NCI-H1694 (cell line): ENCODE results near the gene TMEM255A.
"Not testable (repeated sequence)": the region's sequence is repeated elsewhere in the genome, so short reads cannot be mapped to it uniquely, and the experiment has no call there.

Source experiments
- DNase-seq: peaks from one replicate; lab custom pipeline; 2025; lab: John Stamatoyannopoulos, UW

TMEM255A gene

DNA sequence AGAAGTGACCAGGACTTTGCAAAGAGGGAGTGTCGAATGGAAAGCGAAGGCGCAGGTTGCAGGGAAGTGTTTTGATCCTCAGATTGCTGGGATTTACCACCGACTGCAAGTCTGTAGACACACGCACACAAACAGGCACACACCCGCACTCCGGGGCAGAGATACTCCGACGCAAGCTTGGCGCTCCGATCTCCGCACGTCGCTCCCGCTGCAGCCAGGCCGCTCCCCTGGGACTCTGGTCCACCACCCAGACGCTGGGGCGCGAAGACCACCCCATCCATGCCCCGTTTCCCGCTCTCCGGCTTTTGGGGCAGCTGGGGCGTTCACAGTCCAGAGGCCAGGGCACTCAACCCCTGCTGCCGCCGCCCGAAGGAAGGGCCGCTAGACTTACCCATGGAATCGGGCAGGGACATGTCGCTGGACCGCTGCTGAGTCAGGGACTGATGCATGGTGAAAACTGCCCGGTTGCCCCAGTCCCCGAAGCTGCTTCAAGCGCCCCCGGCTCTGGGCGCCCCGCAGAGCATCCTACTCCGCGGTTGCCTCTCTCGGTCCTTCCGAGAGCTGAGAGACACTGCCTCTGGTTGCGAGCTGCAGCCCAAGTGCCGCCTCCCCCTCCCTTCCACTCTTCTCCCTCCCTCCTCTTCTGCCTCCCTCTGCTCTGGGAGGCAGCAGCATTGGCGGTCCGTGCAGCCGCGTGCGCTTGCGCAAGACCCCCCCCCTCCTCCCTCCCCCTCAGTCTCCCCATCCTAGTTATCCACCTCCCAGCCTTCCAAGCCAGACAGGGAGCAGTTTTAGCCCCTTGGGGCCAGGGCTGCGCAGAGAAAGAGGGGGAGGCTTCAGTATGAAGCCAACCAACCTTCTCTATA, at the start of gene TMEM255A:
Gene TMEM255A, minus strand, starts transcription at position 601 of the 866 bp plus-strand sequence. Its CDS starts 152 bp downstream, at position 449.
- no peak for DNase-seq

DNA sequence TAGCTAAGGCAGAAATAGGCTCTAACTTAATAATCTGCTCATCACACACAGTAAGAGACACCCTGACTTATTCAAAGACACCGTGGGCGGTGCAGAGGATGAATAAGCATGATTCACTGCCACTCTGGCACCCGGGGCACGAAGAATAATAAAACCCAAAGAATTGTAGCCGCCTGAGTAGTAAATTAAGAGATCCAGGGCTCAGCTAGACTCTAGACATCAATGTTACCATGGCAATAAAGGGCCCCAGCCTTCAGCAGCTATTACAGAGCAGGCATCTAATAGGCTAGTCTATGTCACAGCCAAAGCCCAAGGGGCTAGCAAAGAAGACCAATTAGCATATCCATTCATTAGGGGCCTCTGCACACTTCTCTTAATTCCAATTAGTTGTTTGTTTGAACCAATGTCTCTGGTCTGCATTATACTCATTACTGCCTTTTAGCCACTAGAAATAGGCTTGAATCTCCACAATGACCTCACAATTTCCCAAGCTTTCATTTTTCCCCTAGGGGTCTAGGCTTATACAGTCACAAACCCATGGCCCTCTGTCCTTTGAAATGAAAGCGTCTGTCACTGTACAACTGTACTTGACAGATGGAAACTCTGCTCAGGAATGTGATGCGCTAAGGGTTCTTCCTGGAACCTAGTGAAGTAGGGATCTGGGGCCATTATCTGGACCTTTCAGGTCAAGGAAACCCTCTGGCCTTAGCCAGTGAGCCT, 47.6 kb upstream of the TMEM255A start:
- DNase-seq: no peak

DNA sequence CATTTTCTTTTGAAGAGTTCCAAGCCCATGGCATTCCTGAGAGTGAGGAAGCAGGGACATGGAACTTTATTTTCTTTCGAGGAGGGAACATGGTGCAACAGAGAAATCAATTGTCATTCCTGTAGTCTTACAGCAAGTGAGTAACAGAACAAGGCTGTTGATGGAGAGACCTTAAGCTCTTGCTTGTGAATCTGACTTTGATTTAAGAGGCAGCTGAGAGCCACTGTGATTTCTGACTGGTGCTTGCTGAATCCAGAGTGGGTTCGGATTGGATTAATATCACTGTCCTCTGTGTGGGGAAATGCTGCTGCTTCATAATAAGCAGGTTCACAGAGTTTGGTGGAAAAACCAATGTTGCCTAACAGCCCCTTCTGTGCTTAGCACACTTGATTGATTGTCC, 45.9 kb upstream of the TMEM255A start:
- no peak for DNase-seq

DNA sequence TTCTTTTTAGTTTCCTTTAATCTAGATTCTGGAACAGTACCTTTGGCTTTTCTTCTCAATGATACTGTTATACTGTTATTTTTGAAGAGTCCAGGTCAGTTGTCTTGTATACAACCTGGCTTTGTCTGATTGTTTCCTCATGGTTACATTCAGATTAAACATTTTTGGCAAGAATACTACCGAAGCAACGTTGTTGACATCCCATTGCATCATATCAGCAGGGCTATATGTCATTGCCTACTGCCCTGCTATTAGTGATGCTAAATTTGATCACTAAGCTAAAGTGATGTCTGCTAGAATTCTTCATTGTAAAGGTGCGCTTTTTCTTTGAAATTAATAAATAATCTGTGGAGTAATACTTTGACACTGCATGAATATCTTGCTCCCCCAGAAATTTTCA, 44.8 kb upstream of the TMEM255A start:
- no peak for DNase-seq

DNA sequence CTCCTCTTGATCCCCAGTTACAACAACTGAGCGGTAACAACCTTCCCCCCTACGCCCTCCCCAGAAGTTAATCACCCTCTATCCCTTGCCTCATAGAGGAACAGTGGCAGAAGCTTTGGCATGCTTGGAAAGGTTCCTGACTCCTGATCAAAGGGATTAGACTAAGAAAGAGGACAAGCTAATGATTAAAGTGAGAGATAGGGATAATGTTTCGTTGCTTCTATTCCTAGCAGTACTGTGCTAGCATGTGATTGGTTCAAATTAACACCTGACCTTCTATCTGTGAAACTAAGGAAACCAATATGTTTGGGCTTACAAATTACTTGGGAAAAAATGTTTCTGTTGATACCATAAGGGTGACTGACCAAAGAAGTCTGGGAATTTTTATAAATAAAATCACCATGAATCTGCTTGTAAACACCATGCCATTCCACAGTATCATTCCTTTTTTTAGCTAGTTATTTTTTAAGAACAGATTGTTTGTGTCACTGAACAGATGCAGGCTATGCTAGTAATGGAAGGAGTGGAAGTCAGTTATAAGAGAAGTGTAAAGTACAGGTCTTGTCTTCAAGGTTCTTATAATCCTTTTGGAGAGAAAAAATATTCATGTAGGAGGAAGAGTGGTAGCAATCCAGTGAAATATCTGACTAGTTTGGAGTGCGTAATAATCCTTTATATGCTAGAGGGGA, 39.3 kb upstream of the TMEM255A start:
- no peak for DNase-seq

DNA sequence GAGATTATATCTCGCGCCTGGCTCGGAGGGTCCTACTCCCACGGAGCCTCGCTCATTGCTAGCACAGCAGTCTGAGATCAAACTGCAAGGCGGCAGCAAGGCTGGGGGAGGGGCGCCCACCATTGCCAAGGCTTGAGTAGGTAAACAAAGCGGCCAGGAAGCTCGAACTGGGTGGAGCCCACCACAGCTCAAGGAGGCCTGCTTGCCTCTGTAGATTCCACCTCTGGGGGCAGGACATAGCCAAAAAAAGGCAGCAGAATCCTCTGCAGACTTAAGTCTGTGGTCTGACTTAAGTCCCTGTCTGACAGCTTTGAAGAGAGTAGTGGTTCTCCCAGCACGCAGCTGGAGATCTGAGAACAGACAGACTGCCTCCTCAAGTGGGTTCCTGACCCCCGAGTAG, 33.3 kb upstream of the TMEM255A start:
- DNase-seq: not testable (repeated sequence)

DNA sequence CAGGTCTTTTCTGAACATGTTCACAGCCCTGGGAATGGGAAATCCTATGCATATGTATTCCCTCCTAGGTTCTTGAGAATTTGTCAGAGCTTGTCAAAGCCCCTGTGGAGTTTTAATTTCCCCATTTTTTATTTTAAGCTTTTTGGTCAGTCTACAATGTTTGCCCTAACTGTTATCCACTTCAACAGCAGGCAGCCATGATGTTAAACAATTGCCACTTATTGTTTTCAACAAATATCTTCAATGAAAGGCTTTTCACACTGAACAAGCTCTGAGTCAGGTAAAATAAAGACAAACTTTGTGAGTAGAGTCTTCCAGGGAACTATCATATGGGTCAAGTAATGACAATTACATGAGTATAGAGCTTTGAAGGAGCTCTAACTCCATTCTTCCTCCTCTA, 25.6 kb upstream of the TMEM255A start:
- no peak for DNase-seq

DNA sequence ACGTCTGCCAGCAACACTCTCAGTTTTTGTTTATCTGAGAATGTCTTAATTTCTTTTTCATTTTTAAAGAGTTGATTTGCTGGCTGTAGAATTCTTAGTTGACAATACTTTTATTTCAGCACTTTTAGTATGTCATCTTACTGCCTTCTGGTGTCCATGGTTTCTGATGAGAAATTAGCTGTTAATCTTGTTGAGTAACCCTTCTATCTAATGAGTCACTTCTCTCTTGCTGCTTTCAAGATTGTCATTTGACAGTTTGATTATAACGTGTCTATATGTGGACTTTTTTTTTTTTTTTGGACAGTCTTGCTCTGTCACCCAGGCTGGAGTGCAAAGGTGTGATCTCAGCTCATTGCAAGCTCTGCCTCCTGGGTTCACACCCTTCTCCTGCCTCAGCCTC, 24.0 kb upstream of the TMEM255A start:
- no peak for DNase-seq

DNA sequence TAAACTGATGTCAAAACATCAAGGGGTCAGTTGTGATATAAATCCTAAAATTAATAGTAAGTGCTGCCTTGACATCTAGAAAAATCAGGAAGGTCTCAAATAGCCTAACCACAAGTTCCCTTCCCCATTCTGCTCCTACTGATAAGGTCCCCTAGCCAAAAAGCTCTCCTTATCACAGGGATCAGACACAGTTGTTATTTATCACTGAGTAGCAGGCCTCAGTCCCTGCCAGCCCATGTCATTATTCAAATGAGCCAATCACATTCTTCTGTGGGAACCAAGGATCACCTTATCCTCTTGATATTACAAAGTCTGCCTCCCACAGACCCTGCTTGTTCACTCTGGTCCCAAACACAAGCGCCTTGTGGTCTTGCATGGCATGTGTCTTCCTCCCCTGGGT, 23.3 kb upstream of the TMEM255A start:
- DNase-seq: no peak

DNA sequence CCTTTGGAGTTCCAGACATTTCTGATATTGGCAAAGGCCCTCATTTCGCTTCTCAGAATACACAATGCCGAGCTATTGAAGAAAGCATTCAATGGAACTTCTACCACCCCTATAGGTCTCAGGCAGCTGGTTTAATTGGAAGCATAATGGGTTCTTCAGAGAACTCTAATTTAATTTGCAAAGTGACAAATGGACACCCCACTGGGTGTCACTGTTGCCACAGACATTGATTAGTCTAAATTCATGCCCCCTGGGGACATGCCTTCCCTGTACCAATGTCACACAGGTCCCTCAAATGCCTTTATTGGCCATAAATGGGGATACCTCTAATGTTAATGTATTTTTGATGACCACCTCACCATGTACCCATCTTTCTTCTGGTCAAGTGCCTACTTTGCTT, 22.9 kb upstream of the TMEM255A start:
- no peak for DNase-seq

DNA sequence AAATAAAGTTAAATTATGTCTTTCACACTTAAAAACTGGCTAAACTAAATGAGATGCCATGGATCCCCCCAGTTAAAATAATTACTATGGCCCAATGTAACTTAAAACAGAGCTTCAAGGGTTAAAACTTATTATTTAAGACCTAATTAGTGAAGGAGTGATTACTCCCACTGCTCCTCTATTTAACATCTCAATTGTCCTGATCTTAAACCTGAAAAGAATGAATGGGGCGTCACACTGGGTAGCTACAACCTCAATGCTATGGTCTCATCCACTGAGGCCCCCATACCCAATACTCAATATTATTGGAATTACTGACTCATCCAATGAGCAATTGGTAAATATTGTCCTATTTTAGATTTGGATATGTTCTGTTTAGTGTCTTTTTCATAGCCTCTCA, 21.1 kb upstream of the TMEM255A start:
- DNase-seq: no peak

DNA sequence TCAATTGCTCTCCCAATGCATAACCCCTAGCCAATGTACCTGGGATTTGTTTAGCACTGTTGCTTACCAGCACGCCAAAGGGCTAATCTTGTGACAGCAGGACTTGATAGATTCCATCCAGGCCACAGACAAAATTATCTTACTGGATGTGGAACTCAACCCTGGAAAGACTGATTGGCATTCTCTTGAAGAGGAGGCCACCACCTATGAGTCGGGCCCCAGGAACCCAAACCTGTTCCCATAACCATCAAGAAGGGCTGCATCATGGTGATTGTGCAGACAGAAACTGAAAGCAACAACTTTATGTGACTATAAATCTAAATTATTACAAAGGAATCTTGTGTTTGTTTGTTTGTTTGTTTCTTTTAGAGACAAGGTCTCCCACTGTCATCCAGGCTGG, 19.9 kb upstream of the TMEM255A start:
- no peak for DNase-seq

DNA sequence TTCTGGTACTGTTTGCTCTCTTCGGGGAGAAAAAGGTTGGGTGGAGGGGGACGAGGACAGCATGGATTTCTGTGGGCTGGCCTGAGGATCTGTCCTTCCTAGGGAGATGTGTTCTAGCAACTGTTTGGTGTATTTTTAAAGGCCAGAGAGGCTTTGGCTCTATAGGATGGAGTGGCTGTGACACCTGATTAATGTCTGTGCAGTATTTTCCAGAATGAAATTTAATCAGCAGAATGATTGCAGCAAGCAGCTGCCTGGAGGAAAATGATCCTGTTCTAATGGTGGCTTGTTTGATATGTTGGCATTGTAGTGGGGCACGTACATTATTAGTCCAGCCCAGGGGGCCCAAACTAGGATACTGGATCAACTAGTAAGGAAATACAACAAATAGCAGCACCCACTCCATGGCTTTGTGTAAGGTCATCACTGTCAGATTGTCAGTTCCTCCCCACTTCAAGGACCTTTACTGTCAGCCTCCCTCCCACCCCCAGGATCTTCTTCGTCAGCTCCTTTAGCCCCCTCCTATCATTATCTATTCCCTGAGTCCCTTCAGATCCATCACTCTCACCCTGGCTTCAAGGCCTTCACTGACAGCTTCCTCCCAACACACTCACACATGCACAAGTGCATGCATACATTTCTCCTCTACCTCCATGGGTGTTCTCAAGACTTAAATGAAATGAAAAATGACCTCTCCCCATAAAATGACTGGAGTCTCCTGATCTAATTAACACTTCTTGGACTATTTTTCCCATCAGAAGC, 10.4 kb upstream of the TMEM255A start:
- DNase-seq: no peak

DNA sequence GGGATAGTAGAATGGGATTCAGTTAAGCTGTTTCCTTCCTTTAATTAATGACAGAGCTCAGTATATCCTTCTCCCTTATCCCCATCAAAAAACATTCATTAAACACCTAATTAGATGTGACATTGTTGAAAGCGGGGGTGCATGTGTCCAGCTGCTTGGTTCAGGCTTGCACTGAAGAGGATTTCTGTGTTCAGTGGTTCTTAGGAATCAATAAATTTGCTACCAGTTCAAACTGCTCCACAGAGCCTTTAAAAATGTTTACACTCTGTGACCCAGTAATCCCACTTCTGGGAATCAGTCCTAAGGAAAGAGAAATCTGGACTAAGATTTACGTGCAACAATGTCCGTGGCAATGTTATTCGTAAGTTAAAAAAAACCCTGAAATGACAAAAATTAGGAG, 7.2 kb upstream of the TMEM255A start:
- DNase-seq: no peak

DNA sequence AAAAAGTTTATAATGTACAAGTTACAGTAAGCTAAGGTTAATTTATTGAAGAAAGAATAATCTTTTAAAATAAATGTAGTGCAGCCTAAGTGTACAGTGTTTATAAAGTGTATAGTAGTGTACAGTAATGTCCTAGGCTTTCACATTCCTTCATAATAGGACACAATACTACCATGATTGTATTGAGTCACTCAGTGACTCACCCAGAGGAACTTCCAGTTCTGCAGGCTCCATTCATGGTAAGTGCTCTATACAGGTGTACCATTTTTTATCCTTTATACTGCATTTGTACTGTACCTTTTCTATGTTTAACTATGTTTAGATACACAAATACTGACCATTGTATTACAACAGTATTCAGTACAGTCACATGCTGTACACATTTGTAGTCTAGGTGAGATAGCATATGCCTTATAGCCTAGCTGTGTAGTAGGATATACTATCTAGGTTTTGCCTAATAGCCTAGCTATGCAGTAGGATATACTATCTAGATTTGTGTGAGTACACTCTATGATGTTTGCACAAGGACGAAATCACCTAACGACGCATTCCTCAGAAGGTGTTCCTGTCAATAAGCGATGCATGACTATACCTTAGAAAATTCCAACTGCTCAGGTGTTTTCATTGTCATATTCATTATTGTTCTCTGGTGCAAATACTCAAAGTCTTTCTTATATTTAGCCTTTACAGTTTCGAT, 5.5 kb upstream of the TMEM255A start:
- no peak for DNase-seq

DNA sequence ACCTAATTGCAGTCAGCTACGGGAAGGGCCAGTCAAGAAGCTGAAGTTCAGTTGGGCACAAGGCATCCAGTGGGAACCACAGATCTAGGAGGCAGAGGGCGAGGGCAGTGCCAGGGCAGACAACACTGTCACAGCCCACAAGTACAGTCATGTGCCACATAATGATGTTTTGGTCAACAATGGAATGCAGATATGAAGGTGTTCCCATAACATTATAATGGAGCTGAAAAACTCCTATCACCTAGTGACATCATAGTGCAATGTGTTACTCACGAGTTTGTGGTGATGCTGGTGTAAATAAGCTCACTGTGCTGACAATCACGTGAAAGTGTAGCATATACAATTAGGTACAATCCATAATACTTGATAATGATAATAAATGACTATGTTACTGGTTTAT, 4.5 kb upstream of the TMEM255A start:
- no peak for DNase-seq

DNA sequence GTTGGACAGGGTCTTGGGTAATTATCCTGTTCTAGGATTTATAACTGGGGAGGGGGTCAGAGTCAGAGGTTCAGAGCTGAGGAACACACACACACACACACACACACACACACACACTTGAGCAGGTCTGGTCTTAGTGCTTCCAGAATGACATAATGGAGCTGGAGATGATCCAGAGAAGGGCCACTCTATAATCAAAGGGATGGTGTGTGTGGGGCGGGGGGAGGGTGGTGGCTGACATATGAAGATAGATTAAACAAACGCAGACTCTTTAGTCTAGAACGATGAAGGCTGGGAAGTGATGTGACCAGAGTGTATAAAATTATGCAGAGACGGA, 434 bp upstream of the TMEM255A start:
- no peak for DNase-seq

DNA sequence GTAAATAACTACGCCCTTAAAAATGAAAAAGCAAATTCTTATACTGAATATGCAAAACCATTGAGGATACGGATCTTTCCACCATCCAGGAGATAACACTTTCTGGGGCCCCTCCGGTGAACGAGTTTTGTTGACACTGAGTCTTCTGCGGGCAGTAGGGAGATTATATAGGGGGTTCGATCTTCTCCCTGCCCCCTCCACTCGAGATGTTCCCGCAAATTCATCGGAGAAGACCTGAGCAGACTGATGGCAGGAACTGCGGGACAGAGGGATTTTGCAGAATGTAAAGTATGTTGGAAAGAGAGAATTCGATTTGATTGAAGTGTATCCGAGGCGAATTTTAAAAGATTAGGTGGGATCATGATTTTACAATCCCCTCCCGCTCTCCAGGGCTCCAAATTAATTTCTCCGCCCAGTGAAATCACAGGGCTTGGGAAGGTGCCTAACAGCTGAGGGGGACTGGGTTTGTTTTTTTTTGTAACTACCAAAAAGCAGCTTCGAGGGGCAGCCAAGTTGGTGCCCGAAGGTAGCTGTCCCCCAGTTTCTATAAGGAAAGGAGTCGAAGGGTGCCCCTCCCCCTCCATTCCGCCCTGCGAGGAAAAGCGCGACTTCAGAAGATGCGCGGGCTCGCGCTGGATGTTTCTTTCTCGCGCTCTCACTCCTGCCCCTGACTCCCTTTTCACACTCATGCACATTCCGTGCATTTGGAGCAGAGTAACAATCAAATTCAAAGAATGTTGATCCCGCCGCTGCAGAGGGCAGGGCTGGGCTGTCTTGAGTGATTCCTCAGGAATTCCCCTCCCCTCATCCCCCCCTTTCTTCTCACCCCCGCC, 1.2 kb downstream of the TMEM255A start:
- no peak for DNase-seq

DNA sequence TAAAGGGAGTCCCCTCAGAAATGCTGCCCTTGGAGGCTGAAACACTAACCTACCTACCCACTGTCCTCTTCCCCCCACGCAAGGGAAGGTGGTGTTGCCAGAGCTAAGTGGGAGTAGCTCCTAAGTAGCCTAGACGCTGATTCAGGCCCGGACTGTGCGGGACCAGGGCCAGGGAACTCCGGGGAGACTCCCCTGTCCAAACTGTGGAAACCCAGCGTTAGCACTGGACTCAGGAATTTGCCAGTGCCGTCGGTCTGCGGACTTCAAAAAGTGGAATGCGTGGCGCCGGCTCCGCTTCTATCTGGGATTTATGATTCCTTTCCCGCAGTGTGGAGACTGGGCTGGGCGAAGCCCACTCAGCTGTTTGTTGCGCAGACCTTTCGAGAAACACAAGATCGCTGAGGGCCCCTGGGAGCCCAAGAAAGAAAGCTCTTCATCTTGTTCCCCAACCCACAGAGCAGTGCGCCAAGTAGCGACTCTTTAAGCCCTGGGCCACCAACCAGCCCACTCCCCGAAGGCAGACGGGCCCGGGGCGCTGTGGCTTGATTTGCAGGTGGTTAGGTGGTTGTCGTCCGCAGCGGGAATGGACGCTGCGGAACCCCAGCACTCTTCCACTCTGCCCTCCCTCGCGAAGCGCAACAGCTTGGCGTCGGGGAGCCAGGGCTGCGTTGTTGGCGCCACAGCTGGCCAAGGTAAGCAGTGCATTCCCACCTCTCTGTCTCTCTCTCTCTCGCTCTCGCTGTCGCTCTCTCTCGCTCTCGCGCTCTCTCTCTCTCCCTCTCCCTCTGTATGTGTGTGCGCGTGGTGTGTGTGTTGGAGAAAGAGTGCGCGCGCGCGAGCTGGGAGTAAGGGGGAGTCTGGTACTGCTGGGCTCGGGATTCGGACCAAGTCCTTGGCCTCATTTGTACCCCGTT, 2.0 kb downstream of the TMEM255A start:
- no peak for DNase-seq

DNA sequence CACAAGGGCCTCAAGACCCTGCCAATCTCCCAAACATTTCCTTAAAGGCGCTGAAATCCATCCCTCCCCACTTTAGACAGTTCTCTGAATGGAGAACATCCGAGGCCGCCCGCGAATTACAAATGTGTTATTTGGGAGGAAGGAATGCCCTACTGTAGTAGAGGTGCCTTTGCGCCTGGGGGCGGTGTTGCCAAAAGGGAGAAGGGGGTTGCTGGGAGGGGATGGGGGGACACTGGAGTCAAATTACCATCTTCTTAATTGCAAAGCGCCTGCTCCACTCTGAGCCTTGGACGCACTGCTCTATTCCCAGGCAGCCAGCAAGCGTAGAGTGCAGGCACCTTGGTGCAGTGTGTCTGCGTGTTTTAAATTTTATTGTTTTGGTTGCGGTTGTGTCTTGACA, 2.7 kb downstream of the TMEM255A start:
- DNase-seq: no peak
